K562 (cell line): Measurements from ENCODE around the gene TIGAR.

Source experiments
- ARID4B ChIP-seq: sonication (generic); formaldehyde crosslinking; IDR thresholded peaks from 2 replicates; pipeline ENCODE4 v1.8.0; 2022; ENCODE audit warnings: mild to moderate bottlenecking, missing genetic modification reagents
- ARNT ChIP-seq, 2 experiments: fragments of 450-650 bp; IDR thresholded peaks; 2 replicates each; pipeline ENCODE4 v1.6.1; 2016; ENCODE audit warnings: mild to moderate bottlenecking in 1 of 2

DNA sequence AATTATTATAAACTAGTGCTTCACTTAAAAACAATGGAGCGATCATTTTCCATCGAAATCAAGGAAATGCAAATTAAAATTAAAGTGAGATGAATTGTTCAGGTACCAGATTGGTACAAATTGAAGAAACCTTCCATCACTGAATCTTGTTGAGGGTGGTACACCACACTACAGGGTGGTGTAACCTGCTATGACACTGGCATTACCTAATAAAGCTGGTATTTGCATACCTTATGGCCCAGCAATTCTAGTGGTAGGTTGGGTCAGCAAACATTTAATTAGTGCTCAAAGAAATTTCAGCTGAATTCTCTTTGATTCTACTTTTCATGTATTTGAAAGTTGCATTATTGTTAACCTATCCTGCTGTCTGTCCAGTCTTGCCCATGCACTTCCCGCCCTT lies 9.2 kb downstream of the TIGAR start:
- TF ChIP-seq ARID4B (no peak), ARNT (IDR thresholded peaks at IDR 0.05) (no peak)
